Esophagus muscularis mucosa (tissue), 3 donors: ENCODE measurements around the gene GPR17.

Source experiments
- POLR2AphosphoS5 ChIP-seq, 2 donors: sonication (generic); formaldehyde crosslinking; IDR thresholded peaks; one replicate each; pipeline ENCODE4 v1.6.1; 2017; ENCODE audit warnings: antibody characterized with exemption in 2 of 2
- TF ChIP-seq, protein P1 (sequence below), 3 experiments: fragments of 200-600 bp in 2 of 3; fragments of 450-650 bp in 1 of 3; sonication (generic) in 2 of 3; IDR thresholded peaks; one replicate each; pipeline ENCODE4 v1.5.1; 2017 to 2019; ENCODE audit warnings: antibody characterized with exemption in 3 of 3, mild to moderate bottlenecking in 2 of 3, moderate library complexity in 1 of 3

GRCh38 chr2:127688405-127688804, 42.5 kb downstream of the GPR17 start:
- TF ChIP-seq POLR2AphosphoS5 (IDR thresholded peaks at IDR 0.05): no peak
- TF ChIP-seq, protein P1, sequence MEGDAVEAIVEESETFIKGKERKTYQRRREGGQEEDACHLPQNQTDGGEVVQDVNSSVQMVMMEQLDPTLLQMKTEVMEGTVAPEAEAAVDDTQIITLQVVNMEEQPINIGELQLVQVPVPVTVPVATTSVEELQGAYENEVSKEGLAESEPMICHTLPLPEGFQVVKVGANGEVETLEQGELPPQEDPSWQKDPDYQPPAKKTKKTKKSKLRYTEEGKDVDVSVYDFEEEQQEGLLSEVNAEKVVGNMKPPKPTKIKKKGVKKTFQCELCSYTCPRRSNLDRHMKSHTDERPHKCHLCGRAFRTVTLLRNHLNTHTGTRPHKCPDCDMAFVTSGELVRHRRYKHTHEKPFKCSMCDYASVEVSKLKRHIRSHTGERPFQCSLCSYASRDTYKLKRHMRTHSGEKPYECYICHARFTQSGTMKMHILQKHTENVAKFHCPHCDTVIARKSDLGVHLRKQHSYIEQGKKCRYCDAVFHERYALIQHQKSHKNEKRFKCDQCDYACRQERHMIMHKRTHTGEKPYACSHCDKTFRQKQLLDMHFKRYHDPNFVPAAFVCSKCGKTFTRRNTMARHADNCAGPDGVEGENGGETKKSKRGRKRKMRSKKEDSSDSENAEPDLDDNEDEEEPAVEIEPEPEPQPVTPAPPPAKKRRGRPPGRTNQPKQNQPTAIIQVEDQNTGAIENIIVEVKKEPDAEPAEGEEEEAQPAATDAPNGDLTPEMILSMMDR (IDR thresholded peaks at IDR 0.05): no peak
